Measurements from ENCODE around the gene ADAMTS13.

The ADAMTS13 gene

DNA sequence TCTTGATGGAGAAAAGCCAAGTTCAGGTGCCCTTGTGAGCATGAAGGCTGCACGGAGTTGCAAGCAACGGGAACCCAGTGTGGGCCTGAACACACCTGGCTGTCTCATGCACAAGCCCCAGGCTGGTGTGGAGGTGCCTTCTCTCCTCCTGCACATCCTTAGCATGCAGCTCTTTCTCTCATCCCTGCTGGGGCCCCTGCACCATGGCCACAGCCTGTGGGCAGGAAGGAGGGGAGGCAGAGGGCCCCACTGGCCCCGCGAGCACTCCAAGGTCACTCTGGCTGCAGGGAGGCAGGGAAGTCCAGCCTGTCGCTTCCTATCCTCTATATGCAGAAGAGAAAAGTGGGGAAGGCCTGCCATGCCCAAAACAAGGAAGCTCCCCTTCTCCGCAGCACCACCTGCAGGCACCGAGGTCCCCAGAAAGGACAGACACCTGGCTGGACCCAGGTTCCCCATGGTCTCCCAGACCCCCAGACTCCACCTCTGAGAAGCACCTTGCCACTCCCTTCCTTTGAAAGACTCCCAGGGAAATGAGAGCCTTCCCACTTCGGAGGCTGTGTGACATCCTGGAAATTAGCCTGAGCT lies 27.4 kb upstream of the ADAMTS13 start:
- TF ChIP-seq, protein P1, sequence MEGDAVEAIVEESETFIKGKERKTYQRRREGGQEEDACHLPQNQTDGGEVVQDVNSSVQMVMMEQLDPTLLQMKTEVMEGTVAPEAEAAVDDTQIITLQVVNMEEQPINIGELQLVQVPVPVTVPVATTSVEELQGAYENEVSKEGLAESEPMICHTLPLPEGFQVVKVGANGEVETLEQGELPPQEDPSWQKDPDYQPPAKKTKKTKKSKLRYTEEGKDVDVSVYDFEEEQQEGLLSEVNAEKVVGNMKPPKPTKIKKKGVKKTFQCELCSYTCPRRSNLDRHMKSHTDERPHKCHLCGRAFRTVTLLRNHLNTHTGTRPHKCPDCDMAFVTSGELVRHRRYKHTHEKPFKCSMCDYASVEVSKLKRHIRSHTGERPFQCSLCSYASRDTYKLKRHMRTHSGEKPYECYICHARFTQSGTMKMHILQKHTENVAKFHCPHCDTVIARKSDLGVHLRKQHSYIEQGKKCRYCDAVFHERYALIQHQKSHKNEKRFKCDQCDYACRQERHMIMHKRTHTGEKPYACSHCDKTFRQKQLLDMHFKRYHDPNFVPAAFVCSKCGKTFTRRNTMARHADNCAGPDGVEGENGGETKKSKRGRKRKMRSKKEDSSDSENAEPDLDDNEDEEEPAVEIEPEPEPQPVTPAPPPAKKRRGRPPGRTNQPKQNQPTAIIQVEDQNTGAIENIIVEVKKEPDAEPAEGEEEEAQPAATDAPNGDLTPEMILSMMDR (IDR thresholded peaks at IDR 0.05; ENCODE audit: extremely low read depth, missing control alignments) = no peak
- no peak for DNase-seq (ENCODE audit: low spot score)

DNA sequence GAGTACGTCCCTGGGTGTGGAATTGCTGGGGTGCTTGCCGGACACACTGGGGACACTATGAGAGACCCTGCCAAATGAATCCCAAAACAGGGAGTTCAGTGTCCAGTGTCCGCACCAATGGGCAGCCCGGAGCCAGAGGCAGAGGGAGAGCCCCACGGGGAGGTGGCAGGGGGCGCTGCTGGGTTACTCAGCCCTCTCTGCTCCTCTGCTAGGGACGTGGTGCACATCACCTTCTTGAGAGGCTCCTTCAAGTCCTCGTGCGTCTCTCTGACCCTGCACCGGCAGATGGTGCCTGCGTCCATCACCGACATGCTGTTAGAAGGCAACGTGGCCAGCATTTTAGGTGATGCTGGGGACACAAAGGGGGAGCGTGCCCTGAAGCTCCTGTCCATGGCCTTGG lies 25.2 kb upstream of the ADAMTS13 start:
- DNase-seq (ENCODE audit: low spot score) = no peak
- TF ChIP-seq, protein P1 (IDR thresholded peaks at IDR 0.05; ENCODE audit: extremely low read depth, missing control alignments) = no peak

DNA sequence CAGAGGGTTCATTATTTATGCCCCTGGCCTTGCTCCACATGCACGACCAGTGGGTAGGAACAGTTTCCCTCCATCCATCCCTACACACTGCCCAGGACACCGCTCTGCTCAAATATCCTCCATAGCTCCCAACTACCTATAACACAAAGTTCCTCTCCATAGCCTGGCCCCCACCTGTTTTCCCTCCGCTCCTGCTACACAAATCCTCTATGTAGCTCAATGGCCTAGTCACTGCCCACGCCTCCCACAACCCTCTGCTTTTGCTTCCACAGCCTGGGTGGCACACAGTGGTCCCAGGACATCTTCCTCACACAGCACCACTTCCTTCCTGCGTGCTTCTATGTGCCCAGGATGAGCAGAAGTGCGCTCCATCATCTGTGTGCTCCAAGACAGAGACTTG lies 24.8 kb upstream of the ADAMTS13 start:
- TF ChIP-seq, protein P1 (IDR thresholded peaks at IDR 0.05; ENCODE audit: extremely low read depth, missing control alignments) = no peak
- no peak for DNase-seq (ENCODE audit: low spot score)

DNA sequence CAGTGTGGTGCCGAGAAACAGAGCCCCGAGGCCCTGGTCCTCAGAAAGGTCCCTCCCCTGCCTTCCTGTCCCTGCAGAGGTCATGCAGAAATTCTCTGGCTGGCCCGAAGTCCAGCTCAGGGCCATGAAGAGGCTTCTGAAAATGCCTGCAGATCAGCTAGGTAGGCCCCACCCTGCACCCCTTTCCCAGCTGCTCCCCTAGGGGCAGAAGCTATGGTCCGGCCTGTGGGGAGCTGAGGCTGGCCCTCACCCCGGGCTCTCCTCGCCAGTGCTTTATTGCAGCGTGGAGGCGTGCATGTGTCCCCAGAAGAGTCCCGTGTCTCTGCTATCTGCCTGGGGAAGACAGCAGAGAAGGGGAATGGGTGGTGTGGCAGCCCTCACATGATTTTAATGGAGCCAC lies 24.3 kb upstream of the ADAMTS13 start:
- no peak for DNase-seq (ENCODE audit: low spot score)
- TF ChIP-seq, protein P1 (IDR thresholded peaks at IDR 0.05; ENCODE audit: extremely low read depth, missing control alignments) = no peak

DNA sequence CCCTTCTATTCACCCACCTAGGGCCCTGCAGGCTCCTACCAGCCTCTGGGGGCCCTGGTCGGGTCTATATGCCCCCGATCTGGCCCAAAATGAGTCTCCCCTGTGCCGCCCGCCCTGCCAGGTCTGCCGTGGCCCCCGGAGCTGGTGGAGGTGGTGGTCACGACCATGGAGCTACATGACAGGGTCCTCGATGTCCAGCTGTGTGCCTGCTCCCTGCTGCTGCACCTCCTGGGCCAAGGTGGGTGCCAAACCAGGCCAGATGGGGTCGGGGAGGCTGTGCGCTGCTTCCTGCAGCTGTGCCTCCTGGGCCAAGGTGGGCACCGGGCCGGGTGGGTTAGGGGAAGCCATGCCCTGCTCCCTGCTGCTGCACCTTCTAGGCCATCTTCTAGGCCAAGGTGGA lies 21.9 kb upstream of the ADAMTS13 start:
- DNase-seq (ENCODE audit: low spot score) = no peak
- TF ChIP-seq, protein P1 (IDR thresholded peaks at IDR 0.05; ENCODE audit: extremely low read depth, missing control alignments) = no peak

DNA sequence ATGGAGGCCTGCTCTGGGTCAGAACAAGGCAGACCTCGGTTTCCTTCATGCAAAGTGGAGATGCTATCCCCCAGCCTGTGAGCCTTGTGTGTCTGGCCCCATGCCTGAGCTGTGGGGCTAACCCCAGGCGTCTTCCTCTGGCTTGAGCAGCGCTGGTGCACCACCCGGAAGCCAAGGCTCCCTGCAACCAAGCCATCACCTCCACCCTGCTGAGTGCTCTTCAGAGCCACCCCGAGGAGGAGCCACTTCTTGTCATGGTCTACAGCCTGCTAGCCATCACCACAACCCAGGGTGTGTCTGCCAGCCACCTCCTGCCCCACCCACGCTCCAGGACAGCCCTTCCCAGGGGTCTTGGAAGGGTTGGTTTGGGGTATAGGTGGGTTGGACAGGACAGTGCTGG lies 20.6 kb upstream of the ADAMTS13 start:
- TF ChIP-seq, protein P1 (IDR thresholded peaks at IDR 0.05; ENCODE audit: extremely low read depth, missing control alignments) = no peak
- no peak for DNase-seq (ENCODE audit: low spot score)

DNA sequence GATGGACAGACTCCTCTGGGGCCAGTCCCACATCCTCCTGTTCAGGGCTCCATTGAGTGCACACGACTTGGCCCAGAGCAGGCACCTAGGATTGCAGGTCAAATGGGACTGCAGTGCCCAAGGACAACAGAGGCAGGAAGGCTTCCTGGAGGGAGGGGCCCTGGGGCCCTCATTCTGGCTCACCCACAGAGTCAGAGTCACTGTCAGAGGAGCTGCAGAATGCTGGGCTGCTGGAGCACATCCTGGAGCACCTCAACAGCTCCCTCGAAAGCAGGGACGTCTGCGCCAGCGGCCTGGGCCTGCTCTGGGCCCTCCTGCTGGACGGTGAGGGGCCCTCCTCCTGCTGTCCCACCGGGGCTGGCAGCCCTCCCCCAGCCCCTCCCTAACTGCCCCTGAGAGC lies 19.5 kb upstream of the ADAMTS13 start:
- TF ChIP-seq, protein P1 (IDR thresholded peaks at IDR 0.05; ENCODE audit: extremely low read depth, missing control alignments) = no peak

More for the DNA sequence above, 19.5 kb upstream of the ADAMTS13 start:
- no peak for DNase-seq (ENCODE audit: low spot score)
